Activated B cell treated with CpG ODN at 0.5 μM for 24 hours (primary cell): Measurements from ENCODE around the gene BAHCC1. TPM values are rescaled to one million over a fixed set of nuclear protein-coding genes. Genes with fewer than 3 reads are reported as not detected.
"Not testable (repeated sequence)": the region's sequence is repeated elsewhere in the genome, so short reads cannot be mapped to it uniquely, and the experiment has no call there.

Source experiments
- ATAC-seq: fragments of 200-7000 bp; cut with Tn5 transposase; one replicate; pipeline ENCODE4 v1.10.0; 2021; ENCODE audit warnings: low read depth, mild to moderate bottlenecking, moderate library complexity
- CTCF ChIA-PET: fragments of 350-600 bp; sonication (Branson Sonifier 250); formaldehyde crosslinking; loops from one replicate; lab custom pipeline; 2021; ENCODE audit warnings: antibody characterized with exemption; lab: Charles Lee
- POLR2A ChIA-PET: fragments of 350-600 bp; sonication (Branson Sonifier 250); formaldehyde crosslinking; loops from one replicate; lab custom pipeline; 2021; ENCODE audit warnings: antibody characterized with exemption; lab: Charles Lee
- DNase-seq: peaks from one replicate; pipeline ENCODE4 v3.0.0; 2022
- H3K27ac Mint-ChIP-seq: one replicate; pipeline ENCODE4 v1.8.0; 2020; ENCODE audit warnings: mixed read lengths
- H3K27me3 Mint-ChIP-seq: one replicate; pipeline ENCODE4 v1.8.0; 2021; ENCODE audit warnings: mixed read lengths
- H3K36me3 Mint-ChIP-seq: one replicate; pipeline ENCODE4 v1.8.0; 2021; ENCODE audit warnings: low read depth, mixed read lengths
- H3K4me1 Mint-ChIP-seq: one replicate; pipeline ENCODE4 v1.8.0; 2021; ENCODE audit warnings: mixed read lengths
- H3K4me3 Mint-ChIP-seq: one replicate; pipeline ENCODE4 v1.8.0; 2020; ENCODE audit warnings: mild to moderate bottlenecking, mixed read lengths
- H3K9me3 Mint-ChIP-seq: one replicate; pipeline ENCODE4 v1.8.0; 2020; ENCODE audit warnings: mixed read lengths
- CTCF ChIP-seq: fragments of 200-600 bp; IDR thresholded peaks from one replicate; pipeline ENCODE4 v1.8.0; 2022; ENCODE audit warnings: antibody characterized with exemption, mild to moderate bottlenecking
- intact Hi-C: fragments of 100-400 bp; cut with micrococcal nuclease; formaldehyde crosslinking; loops from one replicate; pipeline ENCODE4 v1.15.1; 2024
- total RNA-seq: library from RNA; stranded (reverse); gene quantifications from 2 replicates; pipeline ENCODE4 v1.2.3, GENCODE V29; 2022

BAHCC1 gene
- total RNA-seq, 1 donor from 2014 or later = 0.13 TPM

GRCh38 chr17:81423698-81424071 is 28.4 kb downstream of the BAHCC1 start:
- H3K9me3 Mint-ChIP-seq = no peaks in the 10 kb centered on the region
- DNase-seq (no peak), ATAC-seq (no peak)
- H3K27me3 Mint-ChIP-seq = peaks cover 3% of the 10 kb centered on the region
- CTCF ChIA-PET = no interaction called here
- H3K27ac Mint-ChIP-seq = no peak overlapping the region
- peaks cover 6% of the 10 kb centered on the region for H3K4me1 Mint-ChIP-seq
- TF ChIP-seq CTCF = no peak
- no peaks in the 10 kb centered on the region for H3K36me3 Mint-ChIP-seq
- POLR2A ChIA-PET = no interaction called here
- no peak overlapping the region for H3K4me3 Mint-ChIP-seq
- intact Hi-C loops = no loop called here

GRCh38 chr17:81424151-81425017 is 29.1 kb downstream of the BAHCC1 start:
- intact Hi-C loops = no loop called here
- Mint-ChIP-seq H3K4me1 (peaks cover 10% of the 10 kb centered on the region), H3K9me3 (no peaks in the 10 kb centered on the region), H3K27ac (no peak overlapping the region), H3K27me3 (peaks cover 5% of the 10 kb centered on the region), H3K36me3 (no peaks in the 10 kb centered on the region), H3K4me3 (no peak overlapping the region)
- ChIA-PET CTCF (no interaction called here), POLR2A (no interaction called here)
- ATAC-seq (no peak), DNase-seq (no peak)
- TF ChIP-seq CTCF = no peak

- peaks cover 11% of the 10 kb centered on the region for H3K4me1 Mint-ChIP-seq
- H3K27ac Mint-ChIP-seq, intact Hi-C loops, CTCF ChIA-PET, ATAC-seq, H3K4me3 Mint-ChIP-seq, DNase-seq, H3K9me3 Mint-ChIP-seq, POLR2A ChIA-PET, H3K27me3 Mint-ChIP-seq, H3K36me3 Mint-ChIP-seq: not testable (repeated sequence)
Observed at GRCh38 chr17:81425041-81425440, 29.8 kb downstream of the BAHCC1 start.

- ATAC-seq, H3K36me3 Mint-ChIP-seq, H3K4me3 Mint-ChIP-seq, H3K27me3 Mint-ChIP-seq, DNase-seq, intact Hi-C loops, H3K9me3 Mint-ChIP-seq, CTCF ChIA-PET, H3K27ac Mint-ChIP-seq, POLR2A ChIA-PET: not testable (repeated sequence)
- H3K4me1 Mint-ChIP-seq = peaks cover 11% of the 10 kb centered on the region
Observed at GRCh38 chr17:81425716-81426392, 30.6 kb downstream of the BAHCC1 start.

- POLR2A ChIA-PET = interaction anchor here (1.0 kb wide), 1 partner anchor 31 kb away, joined by 5 read pairs; the partner anchor contains the start of gene BAHCC1
- ATAC-seq (no peak), DNase-seq (no peak)
- Mint-ChIP-seq H3K4me1 (peaks cover 11% of the 10 kb centered on the region), H3K27me3 (peaks cover 9% of the 10 kb centered on the region), H3K9me3 (no peaks in the 10 kb centered on the region), H3K27ac (no peak overlapping the region), H3K36me3 (no peaks in the 10 kb centered on the region), H3K4me3 (no peak overlapping the region)
- CTCF ChIA-PET = no interaction called here
- TF ChIP-seq CTCF = no peak
- intact Hi-C loops = no loop called here
Observed at GRCh38 chr17:81426393-81427172, 31.3 kb downstream of the BAHCC1 start.
